ENCODE results near the gene ADAM15.

GRCh38 chr1:155008015-155008941 lies 42.8 kb upstream of the ADAM15 start:
- TF ChIP-seq CTCF (IDR thresholded peaks at IDR 0.05), result no peak
- TF ChIP-seq POLR2A (IDR thresholded peaks at IDR 0.05), result no peak

Data from right lobe of liver (tissue), 4 donors.